ENCODE measurements around the gene GAL3ST2.
"Not testable (repeated sequence)": the region's sequence is repeated elsewhere in the genome, so short reads cannot be mapped to it uniquely, and the experiment has no call there.

GAL3ST2 gene

GRCh38 chr2:241795021-241795999 lies 18.7 kb downstream of the GAL3ST2 start:
- DNase-seq, result no peak

- no peak for DNase-seq
Measured at GRCh38 chr2:241796209-241796608, 19.6 kb downstream of the GAL3ST2 start.

GRCh38 chr2:241796610-241797138 lies 20.1 kb downstream of the GAL3ST2 start:
- no peak for DNase-seq

- DNase-seq, result no peak
Measured at GRCh38 chr2:241797441-241798080, 20.9 kb downstream of the GAL3ST2 start.

- no peak for DNase-seq
Measured at GRCh38 chr2:241798081-241798630, 21.5 kb downstream of the GAL3ST2 start.

- no peak for DNase-seq
Measured at GRCh38 chr2:241798631-241799521, 22.3 kb downstream of the GAL3ST2 start.

GRCh38 chr2:241799522-241800197 lies 23.0 kb downstream of the GAL3ST2 start:
- DNase-seq, result no peak

GRCh38 chr2:241800198-241800903 lies 23.7 kb downstream of the GAL3ST2 start:
- not testable (repeated sequence) for DNase-seq

- no peak for DNase-seq
Measured at GRCh38 chr2:241801611-241802420, 25.2 kb downstream of the GAL3ST2 start.

GRCh38 chr2:241802421-241803318 lies 26.0 kb downstream of the GAL3ST2 start:
- no peak for DNase-seq

- peak; percentile 25 to 57 (median 27) for DNase-seq
Measured at GRCh38 chr2:241803387-241804325, 27.0 kb downstream of the GAL3ST2 start.

- peak in 2 of 3 donors; percentile 38 to 50 for DNase-seq
Measured at GRCh38 chr2:241804326-241805229, 28.0 kb downstream of the GAL3ST2 start.

GRCh38 chr2:241806217-241806616 lies 29.6 kb downstream of the GAL3ST2 start:
- DNase-seq, result not testable (repeated sequence)

- no peak for DNase-seq
Measured at GRCh38 chr2:241808051-241808720, 31.6 kb downstream of the GAL3ST2 start.

GRCh38 chr2:241808721-241809382 lies 32.2 kb downstream of the GAL3ST2 start, which contains the start of gene NEU4:
Gene NEU4 (plus strand): TSS chr2:241809193. CDS start chr2:241814485, 5,292 bp downstream.
- DNase-seq, result no peak
